Measurements from ENCODE around the gene CA10.

CA10 gene

DNA sequence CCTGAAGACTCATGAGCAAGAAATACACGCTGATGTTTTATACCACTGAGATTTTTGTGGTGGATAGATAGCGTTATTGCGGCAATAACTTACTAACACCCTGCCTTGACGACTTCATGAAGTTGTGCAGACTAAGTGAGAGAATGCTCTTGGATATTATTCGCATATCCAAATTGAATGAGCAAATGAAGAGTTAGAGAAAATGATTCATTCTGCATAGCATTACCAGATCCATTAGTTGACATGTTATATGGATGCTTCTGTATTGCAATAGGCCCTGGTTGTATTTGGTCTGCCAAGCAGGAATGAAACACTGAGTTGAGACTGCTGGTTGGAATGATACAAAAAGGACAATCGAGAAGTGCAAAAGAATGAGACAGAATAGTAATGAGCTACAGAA lies 247.3 kb downstream of the CA10 start:
- ChIA-PET CTCF (no interaction called here), POLR2A (no interaction called here)
- H3K4me3 ChIP-seq (ENCODE audit: low read depth, low read length): no peak overlapping the region
- TF ChIP-seq, protein P1, sequence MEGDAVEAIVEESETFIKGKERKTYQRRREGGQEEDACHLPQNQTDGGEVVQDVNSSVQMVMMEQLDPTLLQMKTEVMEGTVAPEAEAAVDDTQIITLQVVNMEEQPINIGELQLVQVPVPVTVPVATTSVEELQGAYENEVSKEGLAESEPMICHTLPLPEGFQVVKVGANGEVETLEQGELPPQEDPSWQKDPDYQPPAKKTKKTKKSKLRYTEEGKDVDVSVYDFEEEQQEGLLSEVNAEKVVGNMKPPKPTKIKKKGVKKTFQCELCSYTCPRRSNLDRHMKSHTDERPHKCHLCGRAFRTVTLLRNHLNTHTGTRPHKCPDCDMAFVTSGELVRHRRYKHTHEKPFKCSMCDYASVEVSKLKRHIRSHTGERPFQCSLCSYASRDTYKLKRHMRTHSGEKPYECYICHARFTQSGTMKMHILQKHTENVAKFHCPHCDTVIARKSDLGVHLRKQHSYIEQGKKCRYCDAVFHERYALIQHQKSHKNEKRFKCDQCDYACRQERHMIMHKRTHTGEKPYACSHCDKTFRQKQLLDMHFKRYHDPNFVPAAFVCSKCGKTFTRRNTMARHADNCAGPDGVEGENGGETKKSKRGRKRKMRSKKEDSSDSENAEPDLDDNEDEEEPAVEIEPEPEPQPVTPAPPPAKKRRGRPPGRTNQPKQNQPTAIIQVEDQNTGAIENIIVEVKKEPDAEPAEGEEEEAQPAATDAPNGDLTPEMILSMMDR (IDR thresholded peaks at IDR 0.05; ENCODE audit: insufficient read depth, low read length, missing control alignments): no peak
- DNase-seq (ENCODE audit: low read depth, low spot score): no peak

DNA sequence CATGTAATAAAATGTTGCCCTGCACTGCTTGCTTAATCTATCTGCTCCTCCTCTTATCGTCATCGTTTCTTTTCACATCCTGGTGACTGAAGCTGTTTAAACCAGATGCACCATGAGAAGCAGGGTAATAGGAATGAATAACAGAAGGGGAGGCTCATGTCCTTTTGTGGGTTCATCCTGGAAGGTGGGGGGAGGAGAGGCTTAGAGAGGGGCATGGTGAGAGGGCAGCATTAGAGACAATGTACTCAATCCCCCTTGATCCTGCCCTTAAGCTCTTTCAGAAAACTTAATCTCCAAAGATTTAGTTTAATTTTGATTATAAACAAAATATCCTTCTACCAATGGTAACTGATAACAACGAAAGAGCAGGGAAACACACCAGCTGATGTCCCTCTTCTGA lies 248.5 kb downstream of the CA10 start:
- H3K4me3 ChIP-seq (ENCODE audit: low read depth, low read length): no peak overlapping the region
- no peak for DNase-seq (ENCODE audit: low read depth, low spot score)
- POLR2A ChIA-PET: no interaction called here
- TF ChIP-seq, protein P1 (IDR thresholded peaks at IDR 0.05; ENCODE audit: insufficient read depth, low read length, missing control alignments): no peak
- CTCF ChIA-PET: no interaction called here

DNA sequence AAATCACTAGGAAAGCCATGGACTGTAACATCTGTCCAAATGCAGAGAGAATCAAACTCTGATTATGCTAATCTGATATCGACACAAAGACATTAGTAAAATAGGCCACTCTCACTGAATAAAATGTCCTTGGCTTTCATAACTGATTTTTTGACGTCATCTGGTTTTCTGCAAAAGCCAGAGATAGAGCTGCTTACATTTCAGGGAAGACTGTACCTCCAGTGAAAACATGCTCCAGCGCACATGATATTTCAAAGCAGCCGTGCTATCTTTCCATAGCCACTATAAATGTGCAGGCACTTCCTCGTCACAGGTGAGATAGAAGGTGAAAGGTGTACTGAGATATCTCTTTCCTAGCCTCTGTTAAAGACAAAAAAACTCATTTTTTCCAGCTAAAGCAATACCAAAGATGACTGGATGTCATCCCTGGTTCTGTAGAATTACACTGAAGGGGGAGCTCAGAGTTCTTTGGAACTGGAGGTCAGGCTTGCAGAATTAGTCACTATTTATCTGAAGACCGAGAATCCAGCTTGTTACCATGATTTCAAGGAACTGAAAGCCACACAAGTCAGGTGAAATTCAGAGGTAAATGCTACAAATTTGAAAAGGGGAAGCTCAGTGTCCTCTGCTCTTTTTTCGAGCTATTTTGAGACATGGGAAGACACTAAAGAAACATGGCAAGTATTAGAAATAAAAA lies 249.5 kb downstream of the CA10 start:
- ChIA-PET CTCF (no interaction called here), POLR2A (no interaction called here)
- H3K4me3 ChIP-seq (ENCODE audit: low read depth, low read length): no peak overlapping the region
- TF ChIP-seq, protein P1 (IDR thresholded peaks at IDR 0.05; ENCODE audit: insufficient read depth, low read length, missing control alignments): no peak
- DNase-seq (ENCODE audit: low read depth, low spot score): no peak

DNA sequence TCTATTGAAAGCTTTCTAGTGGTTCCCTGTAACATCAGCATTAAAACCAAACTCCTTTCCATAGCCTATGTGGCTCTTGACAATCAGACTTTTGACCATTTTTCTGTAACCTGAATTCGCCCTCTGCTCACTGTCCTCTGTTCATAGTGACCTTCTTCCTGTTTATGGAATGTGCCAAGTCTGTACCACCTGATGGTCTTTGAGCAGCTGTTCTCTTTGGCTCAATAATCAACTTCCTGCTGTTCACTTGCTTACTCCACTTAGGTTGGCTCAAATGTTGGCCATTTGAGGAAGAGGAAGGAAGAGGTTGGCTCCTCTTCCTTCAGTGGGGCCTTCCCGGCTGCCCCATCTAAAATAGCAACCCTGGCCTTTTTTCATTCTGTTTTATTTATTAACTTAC lies 251.5 kb downstream of the CA10 start:
- POLR2A ChIA-PET: no interaction called here
- H3K4me3 ChIP-seq (ENCODE audit: low read depth, low read length): no peak overlapping the region
- CTCF ChIA-PET: no interaction called here
- no peak for DNase-seq (ENCODE audit: low read depth, low spot score)
- TF ChIP-seq, protein P1 (IDR thresholded peaks at IDR 0.05; ENCODE audit: insufficient read depth, low read length, missing control alignments): no peak

DNA sequence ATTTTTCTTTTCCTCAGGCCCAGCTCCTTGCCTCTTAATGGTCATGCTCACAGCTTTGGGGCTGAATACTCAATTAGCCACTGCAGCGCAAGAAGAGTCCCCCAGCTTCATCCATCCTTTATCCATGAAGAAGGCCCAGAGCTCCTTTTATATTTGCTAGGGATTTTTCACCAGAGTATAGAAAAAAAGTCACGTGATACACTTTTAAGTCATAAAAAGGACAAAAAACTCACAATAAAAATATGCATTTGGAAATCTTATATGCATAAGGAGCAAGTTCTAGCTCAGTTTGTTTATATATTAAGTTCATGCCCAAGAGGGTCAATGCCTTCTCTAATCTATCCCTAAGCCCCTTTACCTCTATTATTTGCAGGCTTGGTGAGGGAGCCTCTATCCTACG lies 254.1 kb downstream of the CA10 start:
- ChIA-PET CTCF (no interaction called here), POLR2A (no interaction called here)
- DNase-seq (ENCODE audit: low read depth, low spot score): no peak
- TF ChIP-seq, protein P1 (IDR thresholded peaks at IDR 0.05; ENCODE audit: insufficient read depth, low read length, missing control alignments): no peak
- no peak overlapping the region for H3K4me3 ChIP-seq (ENCODE audit: low read depth, low read length)

DNA sequence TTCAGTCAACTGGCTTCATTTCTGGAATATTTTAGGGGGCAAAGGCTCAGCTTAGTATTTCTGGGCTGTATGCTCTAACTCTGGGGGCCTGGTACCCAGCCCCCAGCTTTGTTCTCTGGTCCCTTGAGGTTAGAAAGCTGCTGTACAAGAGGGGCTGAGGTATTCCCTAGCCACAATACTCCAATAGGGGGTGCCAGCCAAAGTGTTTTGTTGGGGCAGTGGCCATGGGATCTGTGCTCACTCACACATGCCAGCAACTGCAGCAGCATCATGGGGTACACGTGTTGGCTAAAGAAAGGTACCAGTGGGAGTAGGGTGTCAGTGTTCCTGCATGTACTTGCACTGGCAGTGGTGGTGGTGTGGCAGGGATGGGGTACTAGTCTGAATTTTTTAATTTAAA lies 257.3 kb downstream of the CA10 start:
- no peak overlapping the region for H3K4me3 ChIP-seq (ENCODE audit: low read depth, low read length)
- CTCF ChIA-PET: no interaction called here
- no peak for DNase-seq (ENCODE audit: low read depth, low spot score)
- POLR2A ChIA-PET: no interaction called here
- TF ChIP-seq, protein P1 (IDR thresholded peaks at IDR 0.05; ENCODE audit: insufficient read depth, low read length, missing control alignments): no peak

All from AG04449 (cell line).